Camera-type eye (tissue), 1 donor: Measurements from ENCODE around the gene ZGRF1. TPM values are rescaled to one million over a fixed set of nuclear protein-coding genes. Genes with fewer than 3 reads are reported as not detected.

Source experiments
- total RNA-seq: library from RNA; depleted of rRNA; stranded (reverse); fragments of >200 nt; gene quantifications from one replicate; pipeline ENCODE4 v1.2.3, GENCODE V29; 2014

The ZGRF1 gene, protein sequence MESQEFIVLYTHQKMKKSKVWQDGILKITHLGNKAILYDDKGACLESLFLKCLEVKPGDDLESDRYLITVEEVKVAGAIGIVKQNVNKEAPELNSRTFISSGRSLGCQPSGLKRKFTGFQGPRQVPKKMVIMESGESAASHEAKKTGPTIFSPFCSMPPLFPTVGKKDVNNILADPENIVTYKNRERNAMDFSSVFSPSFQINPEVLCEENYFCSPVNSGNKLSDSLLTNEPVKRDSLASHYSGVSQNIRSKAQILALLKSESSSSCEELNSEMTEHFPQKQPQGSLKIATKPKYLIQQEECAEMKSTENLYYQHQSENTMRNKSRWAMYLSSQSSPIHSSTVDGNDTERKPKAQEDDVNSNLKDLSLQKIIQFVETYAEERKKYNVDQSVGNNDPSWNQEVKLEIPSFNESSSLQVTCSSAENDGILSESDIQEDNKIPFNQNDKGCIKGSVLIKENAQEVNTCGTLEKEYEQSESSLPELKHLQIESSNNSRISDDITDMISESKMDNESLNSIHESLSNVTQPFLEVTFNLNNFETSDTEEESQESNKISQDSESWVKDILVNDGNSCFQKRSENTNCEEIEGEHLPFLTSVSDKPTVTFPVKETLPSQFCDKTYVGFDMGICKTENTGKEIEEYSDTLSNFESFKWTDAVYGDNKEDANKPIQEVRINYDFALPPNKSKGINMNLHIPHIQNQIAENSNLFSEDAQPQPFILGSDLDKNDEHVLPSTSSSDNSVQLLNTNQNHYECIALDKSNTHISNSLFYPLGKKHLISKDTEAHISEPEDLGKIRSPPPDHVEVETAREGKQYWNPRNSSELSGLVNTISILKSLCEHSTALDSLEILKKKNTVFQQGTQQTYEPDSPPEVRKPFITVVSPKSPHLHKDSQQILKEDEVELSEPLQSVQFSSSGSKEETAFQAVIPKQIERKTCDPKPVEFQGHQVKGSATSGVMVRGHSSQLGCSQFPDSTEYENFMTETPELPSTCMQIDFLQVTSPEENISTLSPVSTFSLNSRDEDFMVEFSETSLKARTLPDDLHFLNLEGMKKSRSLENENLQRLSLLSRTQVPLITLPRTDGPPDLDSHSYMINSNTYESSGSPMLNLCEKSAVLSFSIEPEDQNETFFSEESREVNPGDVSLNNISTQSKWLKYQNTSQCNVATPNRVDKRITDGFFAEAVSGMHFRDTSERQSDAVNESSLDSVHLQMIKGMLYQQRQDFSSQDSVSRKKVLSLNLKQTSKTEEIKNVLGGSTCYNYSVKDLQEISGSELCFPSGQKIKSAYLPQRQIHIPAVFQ (N-terminal part only)
- 37.1 TPM for total RNA-seq

DNA sequence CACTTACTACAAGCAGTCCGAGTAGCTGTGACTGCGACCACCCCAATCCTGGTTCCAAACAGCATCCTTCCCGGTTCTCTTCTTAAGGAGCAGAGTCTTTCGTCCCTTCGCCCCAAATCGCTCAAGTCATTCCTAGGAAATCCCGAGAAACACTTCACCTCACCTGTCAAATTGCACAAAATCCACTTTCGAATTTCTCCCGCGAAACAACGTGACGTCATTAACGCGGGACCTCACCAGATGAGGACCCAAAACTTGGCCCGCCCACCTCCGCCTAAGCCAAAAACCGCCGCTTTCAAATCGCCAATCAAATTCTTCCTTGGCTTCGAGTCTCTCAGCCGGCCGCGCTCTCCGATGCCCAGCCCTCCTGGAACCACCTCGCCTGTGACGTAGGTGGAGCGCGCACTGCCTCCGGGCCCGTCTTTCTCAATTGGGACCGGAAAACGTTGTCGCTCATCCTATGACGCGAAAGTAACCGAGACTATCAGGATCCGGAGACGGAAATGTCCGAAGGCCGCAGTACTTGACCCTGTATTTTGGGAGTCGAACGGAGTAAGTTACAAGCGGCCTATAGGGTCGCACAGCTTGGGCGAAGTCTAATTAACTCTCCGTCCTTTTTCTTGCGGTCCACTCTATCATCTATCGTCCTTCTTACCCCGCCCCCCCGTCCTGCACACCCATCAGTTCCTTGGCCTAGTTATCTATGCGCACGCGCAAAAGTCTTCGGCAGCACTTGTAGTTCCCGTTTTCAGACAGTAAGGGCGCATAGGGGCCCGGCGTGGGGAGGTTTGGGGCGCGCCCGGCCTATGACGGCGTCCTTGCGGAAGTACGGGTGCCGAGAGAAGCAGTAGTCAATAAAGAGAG is at the start of gene ZGRF1, which contains the start of gene LARP7:
Gene ZGRF1 (minus strand): TSS at position 222 of the 864 bp plus-strand sequence. CDS start 3,733 bp downstream, outside the sequence.
Gene LARP7 (plus strand): TSS at position 456 of the 864 bp plus-strand sequence. CDS start 7,527 bp downstream, outside the sequence.

DNA sequence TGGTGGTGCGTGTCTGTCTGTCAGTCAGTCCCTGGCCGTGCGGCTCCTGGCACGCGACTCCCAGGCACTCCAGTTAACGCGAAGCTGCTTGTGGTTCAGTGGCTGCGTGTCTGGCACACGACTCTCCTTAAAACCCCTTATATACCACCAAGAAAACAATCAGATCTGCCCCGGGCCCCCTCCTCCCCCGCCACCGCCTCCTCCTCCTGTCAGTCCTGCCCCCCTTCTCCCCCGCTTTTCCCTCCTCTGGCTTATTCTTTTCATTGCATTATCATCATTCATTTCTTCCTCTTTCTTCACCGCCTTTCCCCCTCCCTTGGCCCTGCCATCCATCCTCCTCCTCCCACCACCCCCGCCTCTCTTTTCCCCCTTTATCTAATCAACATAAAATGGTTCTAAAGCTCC is 120.6 kb downstream of the ZGRF1 start, which contains the start of gene NEUROG2:
Gene NEUROG2 (minus strand): TSS at position 115 of the 405 bp plus-strand sequence. CDS start 705 bp downstream, outside the sequence.

Other genes with a start within 250 kb of the ZGRF1 start
- gene NEUROG2, start 120.7 kb downstream of the ZGRF1 start, total RNA-seq = 8.2 TPM
- 58.7 TPM for gene LARP7, start 234 bp upstream of the ZGRF1 start, total RNA-seq